ENCODE measurements around the gene ARMC3. TPM values are rescaled to one million over a fixed set of nuclear protein-coding genes. Genes with fewer than 3 reads are reported as not detected.
"Not testable (repeated sequence)": the region's sequence is repeated elsewhere in the genome, so short reads cannot be mapped to it uniquely, and the experiment has no call there.

ARMC3 gene
- total and polyA plus RNA-seq, 9 donors, result 0.04 to 0.56 (median 0.22) TPM; not detected in 3

- H3K27me3 ChIP-seq (ENCODE audit: control insufficient read depth, insufficient read depth, low read length), result no peaks in the 10 kb centered on the region
- WGBS (ENCODE audit: insufficient coverage), result no CpG with 5 or more reads among the region's 1 CpG
- no peak overlapping the region for H3K4me3 ChIP-seq (ENCODE audit: low read length)
- H3K4me1 ChIP-seq (ENCODE audit: control insufficient read depth, insufficient read depth, low read length), result no peaks in the 10 kb centered on the region
- DNase-seq, result no peak
- no peak overlapping the region for H3K27ac ChIP-seq (ENCODE audit: low read length)
- H3K9me3 ChIP-seq (replicated peaks; ENCODE audit: control insufficient read depth, low read depth, low read length), result peaks cover 4% of the 10 kb centered on the region
- H3K36me3 ChIP-seq (ENCODE audit: control insufficient read depth, insufficient read depth, low read length), result no peaks in the 10 kb centered on the region
Measured at GRCh38 chr10:22903694-22904093, 24.2 kb upstream of the ARMC3 start.

- Histone ChIP-seq H3K4me1 (ENCODE audit: control insufficient read depth, insufficient read depth, low read length) (no peaks in the 10 kb centered on the region), H3K9me3 (replicated peaks; ENCODE audit: control insufficient read depth, low read depth, low read length) (peaks cover 4% of the 10 kb centered on the region), H3K4me3 (ENCODE audit: low read length) (no peak overlapping the region), H3K36me3 (ENCODE audit: control insufficient read depth, insufficient read depth, low read length) (no peaks in the 10 kb centered on the region), H3K27ac (ENCODE audit: low read length) (no peak overlapping the region), H3K27me3 (ENCODE audit: control insufficient read depth, insufficient read depth, low read length) (no peaks in the 10 kb centered on the region)
- WGBS (ENCODE audit: insufficient coverage), result no CpG with 5 or more reads among the region's 2 CpGs
- no peak for DNase-seq
Measured at GRCh38 chr10:22906767-22907166, 21.1 kb upstream of the ARMC3 start.

- whole genome bisulfite sequencing (ENCODE audit: insufficient coverage), result 100% methylated on average over 1 of the region's 1 CpG
- no peaks in the 10 kb centered on the region for H3K36me3 ChIP-seq (ENCODE audit: control insufficient read depth, insufficient read depth, low read length)
- peaks cover 2% of the 10 kb centered on the region for H3K4me1 ChIP-seq (ENCODE audit: control insufficient read depth, insufficient read depth, low read length)
- no peaks in the 10 kb centered on the region for H3K27me3 ChIP-seq (ENCODE audit: control insufficient read depth, insufficient read depth, low read length)
- DNase-seq, result no peak
- H3K27ac ChIP-seq (ENCODE audit: low read length), result no peak overlapping the region
- H3K4me3 ChIP-seq (ENCODE audit: low read length), result no peak overlapping the region
- peaks cover 4% of the 10 kb centered on the region for H3K9me3 ChIP-seq (replicated peaks; ENCODE audit: control insufficient read depth, low read depth, low read length)
Measured at GRCh38 chr10:22908837-22909236, 19.0 kb upstream of the ARMC3 start.

GRCh38 chr10:22909673-22910072 lies 18.2 kb upstream of the ARMC3 start:
- not testable (repeated sequence) for H3K27ac ChIP-seq (ENCODE audit: low read length); DNase-seq; H3K4me3 ChIP-seq (ENCODE audit: low read length); H3K36me3 ChIP-seq (ENCODE audit: control insufficient read depth, insufficient read depth, low read length); H3K9me3 ChIP-seq (replicated peaks; ENCODE audit: control insufficient read depth, low read depth, low read length); H3K4me1 ChIP-seq (ENCODE audit: control insufficient read depth, insufficient read depth, low read length); H3K27me3 ChIP-seq (ENCODE audit: control insufficient read depth, insufficient read depth, low read length)
- no CpG with 5 or more reads among the region's 1 CpG for WGBS (ENCODE audit: insufficient coverage)

- WGBS (ENCODE audit: insufficient coverage), result no CpG with 5 or more reads among the region's 1 CpG
- peaks cover 4% of the 10 kb centered on the region for H3K9me3 ChIP-seq (replicated peaks; ENCODE audit: control insufficient read depth, low read depth, low read length)
- H3K36me3 ChIP-seq (ENCODE audit: control insufficient read depth, insufficient read depth, low read length), result no peaks in the 10 kb centered on the region
- no peak for DNase-seq
- H3K27ac ChIP-seq (ENCODE audit: low read length), result no peak overlapping the region
- peaks cover 2% of the 10 kb centered on the region for H3K4me1 ChIP-seq (ENCODE audit: control insufficient read depth, insufficient read depth, low read length)
- H3K4me3 ChIP-seq (ENCODE audit: low read length), result no peak overlapping the region
- H3K27me3 ChIP-seq (ENCODE audit: control insufficient read depth, insufficient read depth, low read length), result no peaks in the 10 kb centered on the region
Measured at GRCh38 chr10:22911067-22911466, 16.8 kb upstream of the ARMC3 start.

GRCh38 chr10:22911889-22912762 lies 15.7 kb upstream of the ARMC3 start:
- H3K27ac ChIP-seq (ENCODE audit: low read length), result no peak overlapping the region
- no peaks in the 10 kb centered on the region for H3K36me3 ChIP-seq (ENCODE audit: control insufficient read depth, insufficient read depth, low read length)
- peak; percentile 65 for DNase-seq
- H3K27me3 ChIP-seq (ENCODE audit: control insufficient read depth, insufficient read depth, low read length), result no peaks in the 10 kb centered on the region
- WGBS (ENCODE audit: insufficient coverage), result no CpG with 5 or more reads among the region's 10 CpGs
- no peak overlapping the region for H3K4me3 ChIP-seq (ENCODE audit: low read length)
- H3K4me1 ChIP-seq (ENCODE audit: control insufficient read depth, insufficient read depth, low read length), result peaks cover 2% of the 10 kb centered on the region
- H3K9me3 ChIP-seq (replicated peaks; ENCODE audit: control insufficient read depth, low read depth, low read length), result peaks cover 6% of the 10 kb centered on the region

GRCh38 chr10:22912763-22913384 lies 15.0 kb upstream of the ARMC3 start:
- peaks cover 2% of the 10 kb centered on the region for H3K4me1 ChIP-seq (ENCODE audit: control insufficient read depth, insufficient read depth, low read length)
- 71% methylated on average over 1 of the region's 5 CpGs for WGBS (ENCODE audit: insufficient coverage)

GRCh38 chr10:22913474-22914092 lies 14.3 kb upstream of the ARMC3 start:
- 67% methylated on average over 2 of the region's 6 CpGs for WGBS (ENCODE audit: insufficient coverage)
- no peak overlapping the region for H3K4me3 ChIP-seq (ENCODE audit: low read length)
- no peaks in the 10 kb centered on the region for H3K27me3 ChIP-seq (ENCODE audit: control insufficient read depth, insufficient read depth, low read length)
- no peaks in the 10 kb centered on the region for H3K36me3 ChIP-seq (ENCODE audit: control insufficient read depth, insufficient read depth, low read length)
- no peak overlapping the region for H3K27ac ChIP-seq (ENCODE audit: low read length)
- H3K4me1 ChIP-seq (ENCODE audit: control insufficient read depth, insufficient read depth, low read length), result peaks cover 2% of the 10 kb centered on the region
- peaks cover 2% of the 10 kb centered on the region for H3K9me3 ChIP-seq (replicated peaks; ENCODE audit: control insufficient read depth, low read depth, low read length)
- DNase-seq, result no peak

More at GRCh38 chr10:22912763-22913384, 15.0 kb upstream of the ARMC3 start:
- Histone ChIP-seq H3K36me3 (ENCODE audit: control insufficient read depth, insufficient read depth, low read length) (no peaks in the 10 kb centered on the region), H3K27me3 (ENCODE audit: control insufficient read depth, insufficient read depth, low read length) (no peaks in the 10 kb centered on the region), H3K4me3 (ENCODE audit: low read length) (no peak overlapping the region), H3K27ac (ENCODE audit: low read length) (no peak overlapping the region), H3K9me3 (replicated peaks; ENCODE audit: control insufficient read depth, low read depth, low read length) (peaks cover 6% of the 10 kb centered on the region)
- no peak for DNase-seq

GRCh38 chr10:22915314-22915713 lies 12.5 kb upstream of the ARMC3 start:
- no peak for DNase-seq
- H3K9me3 ChIP-seq (replicated peaks; ENCODE audit: control insufficient read depth, low read depth, low read length), result peaks cover 2% of the 10 kb centered on the region
- no peaks in the 10 kb centered on the region for H3K36me3 ChIP-seq (ENCODE audit: control insufficient read depth, insufficient read depth, low read length)
- no CpG with 5 or more reads among the region's 3 CpGs for WGBS (ENCODE audit: insufficient coverage)
- no peak overlapping the region for H3K27ac ChIP-seq (ENCODE audit: low read length)
- no peak overlapping the region for H3K4me3 ChIP-seq (ENCODE audit: low read length)
- H3K27me3 ChIP-seq (ENCODE audit: control insufficient read depth, insufficient read depth, low read length), result no peaks in the 10 kb centered on the region
- peaks cover 2% of the 10 kb centered on the region for H3K4me1 ChIP-seq (ENCODE audit: control insufficient read depth, insufficient read depth, low read length)

GRCh38 chr10:22925088-22925487 lies 2.8 kb upstream of the ARMC3 start:
- peaks cover 4% of the 10 kb centered on the region for H3K4me1 ChIP-seq (ENCODE audit: control insufficient read depth, insufficient read depth, low read length)
- no peak overlapping the region for H3K27ac ChIP-seq (ENCODE audit: low read length)
- H3K4me3 ChIP-seq (ENCODE audit: low read length), result no peak overlapping the region
- no peaks in the 10 kb centered on the region for H3K36me3 ChIP-seq (ENCODE audit: control insufficient read depth, insufficient read depth, low read length)
- no peaks in the 10 kb centered on the region for H3K9me3 ChIP-seq (replicated peaks; ENCODE audit: control insufficient read depth, low read depth, low read length)
- H3K27me3 ChIP-seq (ENCODE audit: control insufficient read depth, insufficient read depth, low read length), result peaks cover 7% of the 10 kb centered on the region
- 80% methylated on average over 1 of the region's 1 CpG for WGBS (ENCODE audit: insufficient coverage)
- no peak for DNase-seq

Data from muscle of leg (tissue), 11 donors.